Activated CD4-positive, alpha-beta T cell treated with anti-CD3 and anti-CD28 coated beads, Interleukin-2, amount 10 ng/mL, durations not matched to agents 24 days and 14 days (primary cell): ENCODE data around the gene TRIP6. TPM values are rescaled to one million over a fixed set of nuclear protein-coding genes. Genes with fewer than 3 reads are reported as not detected.
A peak's percentile ranks its signal among the peaks of the same experiment; 100 is the strongest.

Source experiments
- DNase-seq: peaks from one replicate; pipeline ENCODE4 v3.0.0; 2022
- H3K27ac Mint-ChIP-seq: one replicate; pipeline ENCODE4 v1.8.0; 2022; ENCODE audit warnings: mild to moderate bottlenecking, mixed read lengths
- H3K27me3 Mint-ChIP-seq: one replicate; pipeline ENCODE4 v1.8.0; 2022; ENCODE audit warnings: mixed read lengths
- H3K36me3 Mint-ChIP-seq: one replicate; pipeline ENCODE4 v1.8.0; 2022; ENCODE audit warnings: low read depth, mild to moderate bottlenecking, mixed read lengths
- H3K4me1 Mint-ChIP-seq: one replicate; pipeline ENCODE4 v1.8.0; 2021; ENCODE audit warnings: mixed read lengths
- H3K4me3 Mint-ChIP-seq: one replicate; pipeline ENCODE4 v1.8.0; 2022; ENCODE audit warnings: mild to moderate bottlenecking, moderate library complexity, mixed read lengths
- H3K9me3 Mint-ChIP-seq: one replicate; pipeline ENCODE4 v1.8.0; 2021; ENCODE audit warnings: mixed read lengths
- intact Hi-C: fragments of 100-400 bp; cut with micrococcal nuclease; formaldehyde crosslinking; loops from one replicate; pipeline ENCODE4 v1.15.1; 2023
- total RNA-seq: library from RNA; stranded (reverse); gene quantifications from 2 replicates; pipeline ENCODE4 v1.2.3, GENCODE V29; 2022

The TRIP6 gene
- total RNA-seq, 1 donor from 2014 or later = 42.7 TPM

DNA sequence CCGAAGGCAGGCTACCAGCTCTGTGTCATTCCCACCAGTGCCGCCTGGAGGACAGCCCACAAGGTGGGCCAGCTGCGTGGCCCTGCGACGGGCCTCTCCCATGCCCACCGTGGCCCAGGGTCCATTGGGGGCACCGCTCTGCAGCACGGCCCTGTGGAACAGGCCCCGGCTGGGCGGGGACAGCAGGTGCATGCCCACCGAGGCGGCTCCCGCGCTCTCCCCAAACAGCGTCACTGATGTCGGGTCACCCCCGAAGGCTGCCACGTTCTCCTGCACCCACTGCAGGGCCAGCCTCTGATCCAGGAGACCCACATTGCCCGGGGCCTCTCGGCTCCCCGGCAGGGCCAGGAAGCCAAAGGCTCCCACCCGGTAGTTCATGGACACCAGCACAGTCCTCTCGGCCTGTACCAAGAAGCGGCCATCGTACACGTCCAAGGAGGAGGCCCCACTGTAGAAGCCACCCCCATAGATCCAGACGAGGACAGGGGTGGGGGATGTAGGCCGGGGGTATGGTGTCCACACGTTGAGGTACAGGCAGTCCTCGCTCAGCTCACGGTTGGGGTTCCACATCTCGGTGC is 26.2 kb downstream of the TRIP6 start:
- DNase-seq = no peak
- H3K27ac Mint-ChIP-seq = no peak overlapping the region
- H3K4me1 Mint-ChIP-seq = peaks cover 22% of the 10 kb centered on the region
- H3K36me3 Mint-ChIP-seq = peaks cover 5% of the 10 kb centered on the region
- intact Hi-C loops = loop anchor here (5.0 kb wide), 1 partner anchor 274 kb away; the partner anchor contains the start of gene VGF
- H3K4me3 Mint-ChIP-seq = no peak overlapping the region
- peaks cover 52% of the 10 kb centered on the region for H3K27me3 Mint-ChIP-seq
- no peaks in the 10 kb centered on the region for H3K9me3 Mint-ChIP-seq

DNA sequence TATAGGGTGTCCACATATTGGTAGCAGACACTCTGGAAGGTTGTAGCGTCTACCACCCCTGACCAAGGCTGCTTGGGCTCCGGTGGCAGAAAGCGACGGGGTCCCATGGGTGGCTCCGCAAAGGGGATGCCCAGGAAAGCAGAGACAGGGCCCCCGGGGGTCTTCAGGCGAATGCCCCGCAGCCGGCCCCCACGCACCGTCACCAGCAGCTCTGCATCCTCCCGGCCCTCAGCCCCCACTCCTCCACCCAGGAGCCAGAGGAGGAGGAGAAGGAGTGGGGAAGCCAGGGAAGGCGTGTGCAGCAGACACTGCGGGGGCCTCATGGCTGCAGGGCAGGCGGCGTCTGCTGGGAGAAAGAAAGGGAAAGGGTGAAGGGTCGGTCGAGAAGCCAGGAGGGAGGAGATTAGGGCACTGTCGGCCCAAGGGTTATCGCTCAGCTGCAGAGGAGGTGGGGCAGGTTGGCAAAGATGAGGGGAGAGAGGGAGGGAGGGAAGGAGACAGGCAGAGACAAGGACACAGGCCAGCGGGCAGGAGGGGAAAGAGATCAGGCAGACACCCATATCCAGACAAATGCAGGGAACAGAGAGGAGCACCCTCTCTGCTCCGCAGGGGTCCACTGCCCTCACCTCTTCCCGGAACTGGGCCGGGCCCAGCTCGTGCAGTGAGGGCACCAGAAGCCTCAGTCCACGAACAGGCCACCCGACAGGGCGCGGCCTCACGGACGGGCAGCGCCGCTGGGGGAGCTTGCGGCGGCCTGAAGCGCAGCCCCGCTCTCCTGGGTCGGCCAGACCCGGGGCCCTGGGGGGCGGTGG is 26.9 kb downstream of the TRIP6 start:
- H3K4me1 Mint-ChIP-seq = peaks cover 19% of the 10 kb centered on the region
- H3K4me3 Mint-ChIP-seq = peak overlapping the region; percentile 14
- H3K27me3 Mint-ChIP-seq = peaks cover 53% of the 10 kb centered on the region
- DNase-seq = no peak
- intact Hi-C loops = loop anchor here (5.0 kb wide), 1 partner anchor 273 kb away; the partner anchor contains the start of gene VGF
- no peaks in the 10 kb centered on the region for H3K36me3 Mint-ChIP-seq
- H3K27ac Mint-ChIP-seq = no peak overlapping the region
- no peaks in the 10 kb centered on the region for H3K9me3 Mint-ChIP-seq

DNA sequence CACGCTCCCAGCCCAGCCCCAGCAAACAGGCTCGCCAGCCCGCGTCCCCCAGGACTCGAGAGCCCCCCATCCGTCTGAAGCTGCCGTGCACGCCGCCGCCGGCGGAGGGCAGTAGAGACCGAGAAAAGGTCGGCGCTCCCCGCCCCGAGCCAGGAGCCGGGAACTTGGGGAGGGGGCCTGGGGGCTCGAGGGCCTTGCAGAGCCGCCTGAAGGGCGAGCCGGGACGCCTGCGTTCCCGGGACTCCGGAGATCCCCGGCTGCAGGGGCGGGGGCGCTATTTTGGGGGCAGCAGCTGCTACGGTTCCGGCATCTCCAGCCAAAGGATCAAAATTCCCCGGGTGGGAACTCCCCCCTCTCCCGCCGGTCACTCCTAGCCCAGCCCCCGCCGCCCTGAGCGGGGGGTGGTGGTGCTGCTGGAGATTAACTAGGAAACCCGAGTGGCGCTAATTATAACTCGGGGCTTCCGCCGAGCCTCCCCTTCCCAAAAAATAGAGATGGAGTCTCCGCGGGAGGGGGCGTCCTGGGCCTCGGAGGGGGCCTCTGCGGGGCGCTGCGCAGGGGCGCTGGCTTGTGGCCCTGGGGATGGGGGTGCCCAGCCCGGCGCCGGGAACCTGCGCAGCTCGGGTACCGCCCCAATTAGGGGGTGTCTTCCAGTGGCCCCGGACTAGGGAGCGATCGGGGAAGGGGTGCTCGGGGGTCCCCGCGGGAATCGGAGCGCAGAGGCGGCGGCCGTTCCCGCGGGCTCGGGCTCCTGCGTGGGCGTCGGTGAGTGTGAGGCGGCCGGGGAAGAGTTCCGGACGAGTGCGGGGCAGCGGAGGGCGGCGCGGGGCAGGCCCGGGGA is 27.9 kb downstream of the TRIP6 start:
- Mint-ChIP-seq H3K9me3 (no peaks in the 10 kb centered on the region), H3K27ac (no peak overlapping the region), H3K4me3 (peak overlapping the region; percentile 49), H3K4me1 (peaks cover 18% of the 10 kb centered on the region), H3K36me3 (no peaks in the 10 kb centered on the region), H3K27me3 (peaks cover 56% of the 10 kb centered on the region)
- intact Hi-C loops = loop anchor here (5.0 kb wide), 2 partner anchors 72 to 272 kb away; partner anchors contain the start of genes MUC12 and VGF
- peak; percentile 88 for DNase-seq

DNA sequence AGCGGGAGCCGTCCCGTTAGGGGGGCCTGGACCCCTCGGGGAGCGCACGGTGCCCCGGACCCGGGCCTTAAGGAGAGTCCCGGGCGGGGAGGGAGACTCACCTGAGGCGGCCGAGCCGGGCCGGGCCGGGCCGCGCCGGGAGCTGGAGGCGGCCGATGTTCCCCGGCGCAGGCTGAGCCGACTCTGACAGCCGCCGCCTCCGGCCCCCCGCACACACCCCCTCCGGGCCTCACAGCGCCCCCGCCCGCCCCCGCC is 28.4 kb downstream of the TRIP6 start, which contains the start of gene ACHE:
Gene ACHE, minus strand, starts transcription at position 188 of the 255 bp plus-strand sequence. CDS start 1,656 bp downstream, outside the sequence.
- intact Hi-C loops = loop anchor here (5.0 kb wide), 1 partner anchor 72 kb away; the partner anchor contains the start of gene MUC12
- peak; percentile 68 for DNase-seq
- Mint-ChIP-seq H3K27ac (no peak within 1 kb of the TSS), H3K36me3 (no peaks in the 10 kb centered on the region), H3K27me3 (peaks cover 54% of the 10 kb centered on the region), H3K4me1 (peaks cover 13% of the 10 kb centered on the region), H3K9me3 (no peaks in the 10 kb centered on the region), H3K4me3 (peak within 1 kb of the TSS; percentile 82)

DNA sequence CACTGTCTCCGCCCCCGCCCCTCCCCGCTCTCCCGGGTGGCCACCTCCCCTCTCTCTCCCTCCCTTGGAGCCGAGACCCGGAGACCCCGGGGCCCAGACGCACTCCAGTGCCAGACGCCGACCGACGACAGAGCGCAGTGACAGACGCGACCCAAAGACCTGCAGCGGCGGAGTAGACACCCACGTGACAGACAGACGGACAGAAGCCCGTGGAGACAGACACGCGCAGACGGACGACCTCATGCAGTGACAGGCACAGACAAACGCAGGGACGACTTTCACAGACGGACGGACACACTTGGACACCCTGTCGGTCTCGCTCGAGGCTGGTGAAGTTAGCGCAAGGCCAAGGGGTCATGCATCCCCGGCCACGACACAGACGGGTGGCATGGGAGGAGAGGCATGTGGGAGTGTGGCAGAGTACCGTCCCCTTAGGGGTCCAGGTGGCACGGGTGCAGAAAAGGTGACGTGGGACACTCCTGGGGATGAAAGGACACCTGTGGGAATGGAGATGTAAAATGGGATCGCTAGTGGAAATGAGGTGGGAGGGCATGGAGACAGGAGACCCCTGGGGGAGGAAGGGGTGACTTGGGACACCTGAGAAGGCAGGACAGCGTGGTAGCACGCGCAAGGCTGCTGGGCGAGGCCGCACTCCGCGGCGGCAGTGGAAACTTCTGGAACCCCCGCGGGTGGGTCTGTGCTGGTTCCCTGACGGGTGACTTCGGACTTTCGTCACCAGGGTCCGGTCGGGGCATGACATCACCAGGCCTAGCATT is 29.0 kb downstream of the TRIP6 start:
- H3K27me3 Mint-ChIP-seq = peaks cover 57% of the 10 kb centered on the region
- no peak overlapping the region for H3K27ac Mint-ChIP-seq
- peak; percentile 73 for DNase-seq
- peaks cover 10% of the 10 kb centered on the region for H3K4me1 Mint-ChIP-seq
- H3K9me3 Mint-ChIP-seq = no peaks in the 10 kb centered on the region
- H3K36me3 Mint-ChIP-seq = no peaks in the 10 kb centered on the region
- intact Hi-C loops = loop anchor here (2.0 to 5.0 kb wide), 2 partner anchors 71 to 181 kb away; partner anchors contain the start of gene MUC12
- H3K4me3 Mint-ChIP-seq = peak overlapping the region; percentile 82

DNA sequence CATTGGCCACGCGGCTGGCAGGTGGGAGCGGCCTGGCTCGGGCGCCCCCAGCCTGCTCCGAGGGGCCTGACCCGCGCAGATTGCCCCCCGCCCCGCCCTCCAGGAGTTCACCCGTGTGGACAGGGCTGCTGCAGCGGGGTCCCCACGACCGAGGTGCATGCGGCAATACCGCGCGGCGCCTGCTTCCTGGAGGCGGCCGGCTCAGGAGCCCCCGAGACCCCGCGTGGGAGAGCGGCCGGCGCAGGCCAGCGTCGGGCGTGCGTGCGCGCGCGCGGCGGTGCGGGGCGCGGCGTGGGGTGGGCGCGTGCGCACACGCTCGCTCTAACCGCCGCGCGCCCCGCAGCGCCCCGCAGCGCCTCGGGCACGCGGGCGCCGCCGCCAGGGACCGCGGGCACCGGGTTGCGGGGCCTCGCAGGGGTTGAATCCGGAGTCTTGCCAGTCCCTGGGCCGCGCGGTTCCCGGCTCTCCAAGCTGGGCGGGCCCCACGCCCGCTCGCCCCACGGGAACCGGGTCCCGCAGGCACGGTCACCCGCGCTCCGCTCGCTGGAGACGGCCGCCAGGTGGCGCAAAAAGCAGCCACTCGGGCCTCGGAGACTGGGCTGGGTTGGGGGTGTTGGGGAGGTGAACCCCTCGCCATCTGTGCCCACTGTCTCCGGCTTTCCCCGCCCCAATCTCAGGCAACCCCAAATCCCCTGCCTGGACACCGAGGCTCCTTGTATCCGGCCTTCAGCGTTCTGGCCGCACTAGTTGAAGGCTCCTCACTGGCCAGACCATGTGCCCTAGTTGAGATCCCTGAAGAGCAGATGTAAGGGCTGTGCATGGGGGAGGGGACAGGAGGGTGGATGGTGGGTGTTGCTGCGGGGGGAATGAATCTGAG is 29.8 kb downstream of the TRIP6 start:
- Mint-ChIP-seq H3K4me1 (peaks cover 7% of the 10 kb centered on the region), H3K36me3 (no peaks in the 10 kb centered on the region), H3K27ac (no peak overlapping the region), H3K9me3 (no peaks in the 10 kb centered on the region), H3K4me3 (peak overlapping the region; percentile 45), H3K27me3 (peaks cover 51% of the 10 kb centered on the region)
- DNase-seq = peak; percentile 91
- intact Hi-C loops = loop anchor here (1.0 to 5.0 kb wide), 3 partner anchors 70 to 180 kb away; partner anchors contain the start of gene MUC12

DNA sequence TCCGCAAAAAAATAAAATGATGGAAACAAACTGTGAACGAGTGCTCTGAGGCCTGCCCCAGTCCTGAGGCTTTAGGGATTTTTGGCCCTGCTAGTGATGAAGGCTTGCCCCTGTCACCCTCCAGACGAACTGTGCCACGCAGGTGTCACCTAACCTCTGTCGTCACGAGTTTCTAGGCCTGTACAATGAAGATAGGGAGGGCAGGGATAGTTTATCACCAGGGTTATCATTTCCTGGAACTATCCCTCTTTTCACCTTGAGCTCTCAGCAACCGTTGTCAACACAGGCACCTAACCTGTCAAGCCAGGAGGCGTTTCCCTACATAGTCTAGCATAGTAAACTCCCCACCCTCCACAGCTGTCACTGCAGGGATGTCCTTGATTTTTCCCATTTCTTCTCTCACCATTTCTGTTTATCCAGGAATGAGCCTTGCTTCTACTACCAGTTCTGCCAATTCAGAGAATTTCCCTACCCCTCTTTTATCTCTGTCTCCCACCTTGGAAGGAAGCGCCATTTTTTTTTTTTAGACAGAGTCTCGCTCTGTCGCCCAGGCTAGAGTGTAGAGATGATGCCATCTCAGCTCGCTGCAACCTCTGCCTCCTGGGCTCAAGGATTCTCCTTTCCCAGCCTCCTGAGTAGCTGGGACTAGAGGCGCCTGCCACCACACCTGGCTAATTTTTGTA is 30.7 kb downstream of the TRIP6 start:
- Mint-ChIP-seq H3K27me3 (peaks cover 41% of the 10 kb centered on the region), H3K36me3 (no peaks in the 10 kb centered on the region), H3K4me3 (no peak overlapping the region), H3K4me1 (peaks cover 5% of the 10 kb centered on the region), H3K27ac (no peak overlapping the region), H3K9me3 (no peaks in the 10 kb centered on the region)
- DNase-seq = no peak
- intact Hi-C loops = loop anchor here (1.0 to 5.0 kb wide), 3 partner anchors 69 to 179 kb away; partner anchors contain the start of gene MUC12

DNA sequence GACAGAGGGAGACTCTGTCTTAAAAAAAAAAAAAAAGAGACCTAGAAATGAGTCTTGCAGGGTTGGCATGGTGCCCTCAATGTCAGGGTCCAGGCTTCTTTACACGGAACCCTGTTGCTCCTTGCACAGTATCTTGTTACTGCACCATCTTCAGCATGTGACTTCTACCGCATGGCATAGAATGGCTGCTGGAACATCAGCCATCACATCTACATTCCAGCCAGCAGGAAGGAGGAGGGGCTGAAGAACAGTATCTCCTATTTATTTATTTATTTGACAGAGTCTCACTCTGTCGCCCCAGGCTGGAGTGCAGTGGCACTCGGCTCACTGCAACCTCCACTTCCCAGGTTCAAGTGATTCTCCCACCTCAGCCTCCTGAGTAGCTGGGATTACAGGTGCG is 32.2 kb downstream of the TRIP6 start:
- intact Hi-C loops = loop anchor here (5.0 kb wide), 1 partner anchor 68 kb away; the partner anchor contains the start of gene MUC12
- no peak for DNase-seq
- Mint-ChIP-seq H3K9me3 (no peaks in the 10 kb centered on the region), H3K36me3 (no peaks in the 10 kb centered on the region), H3K4me1 (peaks cover 5% of the 10 kb centered on the region), H3K4me3 (no peak overlapping the region), H3K27ac (no peak overlapping the region), H3K27me3 (peaks cover 32% of the 10 kb centered on the region)

DNA sequence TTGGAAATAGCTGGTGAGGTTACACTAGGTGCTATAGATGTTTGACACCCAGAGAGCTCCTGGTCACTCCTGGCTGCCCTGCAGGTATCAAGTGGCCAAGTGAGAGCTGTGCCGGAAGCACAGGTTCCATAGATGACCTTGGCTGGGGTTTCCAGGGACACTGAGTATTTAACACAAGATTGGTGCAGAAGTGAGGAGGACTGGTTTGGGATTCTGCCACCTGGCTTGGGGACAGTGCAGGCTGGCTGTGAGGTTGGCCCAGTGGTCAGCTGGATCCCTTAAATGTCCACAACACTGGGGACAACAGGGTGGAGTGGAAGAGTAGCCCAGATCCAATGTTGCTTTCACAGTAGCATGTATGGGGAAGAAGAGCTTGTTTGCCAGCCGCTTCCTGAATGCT is 33.8 kb downstream of the TRIP6 start:
- intact Hi-C loops = no loop called here
- DNase-seq = no peak
- Mint-ChIP-seq H3K27ac (no peak overlapping the region), H3K4me3 (no peak overlapping the region), H3K4me1 (peaks cover 4% of the 10 kb centered on the region), H3K9me3 (no peaks in the 10 kb centered on the region), H3K36me3 (no peaks in the 10 kb centered on the region), H3K27me3 (peaks cover 28% of the 10 kb centered on the region)

DNA sequence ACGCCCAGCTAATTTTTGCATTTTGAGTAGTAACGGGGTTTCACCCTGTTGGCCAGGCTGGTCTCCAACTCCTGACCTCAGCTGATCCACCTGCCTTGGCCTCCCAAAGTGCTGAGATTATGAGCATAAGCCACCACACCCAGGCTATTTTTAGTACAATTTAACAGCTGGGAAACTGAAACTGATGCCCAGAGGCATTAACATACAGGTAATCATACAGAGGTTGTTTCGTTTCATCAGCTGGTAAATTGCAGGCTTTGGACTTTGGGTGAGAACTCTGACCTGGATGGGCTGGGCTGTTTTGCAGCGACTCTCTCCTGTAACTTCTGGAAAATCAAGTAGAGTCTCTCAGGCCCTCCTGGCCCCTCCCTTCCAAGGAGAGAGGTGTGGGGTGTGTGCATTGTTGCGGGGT is 34.7 kb downstream of the TRIP6 start:
- H3K4me3 Mint-ChIP-seq = no peak overlapping the region
- H3K9me3 Mint-ChIP-seq = no peaks in the 10 kb centered on the region
- no peak for DNase-seq
- H3K36me3 Mint-ChIP-seq = no peaks in the 10 kb centered on the region
- intact Hi-C loops = no loop called here
- no peak overlapping the region for H3K27ac Mint-ChIP-seq
- no peaks in the 10 kb centered on the region for H3K4me1 Mint-ChIP-seq
- H3K27me3 Mint-ChIP-seq = peaks cover 24% of the 10 kb centered on the region

DNA sequence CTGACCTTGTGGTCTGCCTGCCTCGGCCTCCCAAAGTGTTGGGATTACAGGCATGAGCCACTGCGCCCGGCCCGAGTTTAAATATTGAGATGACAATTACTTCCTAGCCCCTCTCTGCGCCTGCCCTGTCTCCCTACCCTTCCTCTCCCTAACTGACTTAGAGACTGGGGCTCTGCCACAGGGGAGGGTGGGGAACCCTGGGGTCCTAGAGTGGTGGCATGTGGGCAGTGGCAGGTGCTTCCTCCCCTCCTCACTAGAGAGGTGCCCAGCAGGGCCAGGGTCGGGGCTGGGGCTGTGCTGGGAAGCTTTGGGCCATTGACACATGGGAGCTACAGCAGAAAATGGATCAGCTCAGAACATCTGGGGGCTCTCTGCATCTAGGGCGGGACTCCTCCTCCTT is 35.5 kb downstream of the TRIP6 start:
- intact Hi-C loops = no loop called here
- no peak for DNase-seq
- peaks cover 19% of the 10 kb centered on the region for H3K27me3 Mint-ChIP-seq
- no peak overlapping the region for H3K4me3 Mint-ChIP-seq
- no peaks in the 10 kb centered on the region for H3K36me3 Mint-ChIP-seq
- no peaks in the 10 kb centered on the region for H3K9me3 Mint-ChIP-seq
- no peak overlapping the region for H3K27ac Mint-ChIP-seq
- H3K4me1 Mint-ChIP-seq = no peaks in the 10 kb centered on the region

DNA sequence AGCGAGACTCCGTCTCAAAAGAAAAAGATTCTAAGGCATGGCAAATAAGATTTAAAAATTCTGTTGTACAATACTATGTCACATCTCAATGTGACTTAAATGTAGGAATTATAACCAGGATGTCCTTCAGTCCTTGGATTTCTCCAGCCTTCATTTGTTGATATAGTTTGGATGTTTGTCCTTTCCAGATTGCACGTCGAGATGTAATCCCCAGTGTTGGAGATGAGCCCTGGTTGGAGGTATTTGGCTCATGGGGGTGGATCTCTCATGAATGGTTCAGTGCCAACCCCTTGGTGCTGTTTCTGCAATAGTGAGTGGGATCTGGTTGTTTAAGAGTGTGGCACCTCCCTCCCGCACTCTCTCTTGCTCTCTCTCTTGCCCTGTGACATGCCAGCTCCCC is 41.3 kb downstream of the TRIP6 start:
- Mint-ChIP-seq H3K4me1 (no peaks in the 10 kb centered on the region), H3K4me3 (no peak overlapping the region), H3K36me3 (no peaks in the 10 kb centered on the region), H3K27ac (no peak overlapping the region), H3K27me3 (peaks cover 6% of the 10 kb centered on the region), H3K9me3 (no peaks in the 10 kb centered on the region)
- DNase-seq = no peak
- intact Hi-C loops = no loop called here
